ENCODE measurements around the gene OSBPL6. TPM values are rescaled to one million over a fixed set of nuclear protein-coding genes. Genes with fewer than 3 reads are reported as not detected.

The OSBPL6 gene
- polyA plus RNA-seq, 1 donor from 2014 or later, result 12.8 TPM

DNA sequence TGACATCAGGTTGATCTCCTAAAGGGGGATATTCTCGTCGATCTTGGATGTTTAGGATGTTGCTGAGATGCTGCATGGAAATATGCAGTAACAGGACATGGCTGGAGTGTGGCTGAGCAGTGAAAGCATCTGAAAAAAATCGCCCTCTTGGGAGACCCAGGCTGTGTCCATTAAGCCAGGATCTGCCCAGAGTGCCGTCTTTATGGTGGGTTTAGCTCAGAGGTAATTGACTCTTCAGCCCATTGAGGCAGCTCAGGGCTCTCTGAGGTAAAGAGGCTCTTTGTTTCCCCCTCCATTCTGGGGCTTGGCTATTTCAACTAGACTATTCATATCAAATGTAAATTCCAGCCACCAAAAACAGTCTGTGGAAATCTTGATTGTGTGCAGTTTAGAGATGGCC lies 26.5 kb downstream of the OSBPL6 start:
- Histone ChIP-seq H4K20me1 (ENCODE audit: insufficient read depth) (no peaks in the 10 kb centered on the region), H3K27ac (ENCODE audit: low read length) (no peak overlapping the region), H3K4me3 (ENCODE audit: low read length) (no peak overlapping the region), H3K9me2 (ENCODE audit: insufficient read depth, low read length) (no peaks in the 10 kb centered on the region), H3F3A (ENCODE audit: insufficient read depth, low read length, poor library complexity, severe bottlenecking) (no peaks in the 10 kb centered on the region), H3K4me2 (ENCODE audit: low read length) (no peak overlapping the region), H3K9ac (ENCODE audit: low read length) (no peak overlapping the region), H3K79me2 (replicated peaks; ENCODE audit: insufficient read depth, low read length) (no peaks in the 10 kb centered on the region), H3K9me3 (ENCODE audit: low read length) (no peaks in the 10 kb centered on the region), H2AFZ (ENCODE audit: low read depth, low read length) (no peak overlapping the region), H3K36me3 (ENCODE audit: insufficient read depth, low read length) (no peaks in the 10 kb centered on the region), H3K27me3 (ENCODE audit: insufficient read depth, low read depth, low read length) (peaks cover under 1% of the 10 kb centered on the region)
- TF ChIP-seq, protein P1, sequence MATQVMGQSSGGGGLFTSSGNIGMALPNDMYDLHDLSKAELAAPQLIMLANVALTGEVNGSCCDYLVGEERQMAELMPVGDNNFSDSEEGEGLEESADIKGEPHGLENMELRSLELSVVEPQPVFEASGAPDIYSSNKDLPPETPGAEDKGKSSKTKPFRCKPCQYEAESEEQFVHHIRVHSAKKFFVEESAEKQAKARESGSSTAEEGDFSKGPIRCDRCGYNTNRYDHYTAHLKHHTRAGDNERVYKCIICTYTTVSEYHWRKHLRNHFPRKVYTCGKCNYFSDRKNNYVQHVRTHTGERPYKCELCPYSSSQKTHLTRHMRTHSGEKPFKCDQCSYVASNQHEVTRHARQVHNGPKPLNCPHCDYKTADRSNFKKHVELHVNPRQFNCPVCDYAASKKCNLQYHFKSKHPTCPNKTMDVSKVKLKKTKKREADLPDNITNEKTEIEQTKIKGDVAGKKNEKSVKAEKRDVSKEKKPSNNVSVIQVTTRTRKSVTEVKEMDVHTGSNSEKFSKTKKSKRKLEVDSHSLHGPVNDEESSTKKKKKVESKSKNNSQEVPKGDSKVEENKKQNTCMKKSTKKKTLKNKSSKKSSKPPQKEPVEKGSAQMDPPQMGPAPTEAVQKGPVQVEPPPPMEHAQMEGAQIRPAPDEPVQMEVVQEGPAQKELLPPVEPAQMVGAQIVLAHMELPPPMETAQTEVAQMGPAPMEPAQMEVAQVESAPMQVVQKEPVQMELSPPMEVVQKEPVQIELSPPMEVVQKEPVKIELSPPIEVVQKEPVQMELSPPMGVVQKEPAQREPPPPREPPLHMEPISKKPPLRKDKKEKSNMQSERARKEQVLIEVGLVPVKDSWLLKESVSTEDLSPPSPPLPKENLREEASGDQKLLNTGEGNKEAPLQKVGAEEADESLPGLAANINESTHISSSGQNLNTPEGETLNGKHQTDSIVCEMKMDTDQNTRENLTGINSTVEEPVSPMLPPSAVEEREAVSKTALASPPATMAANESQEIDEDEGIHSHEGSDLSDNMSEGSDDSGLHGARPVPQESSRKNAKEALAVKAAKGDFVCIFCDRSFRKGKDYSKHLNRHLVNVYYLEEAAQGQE (IDR thresholded peaks at IDR 0.05; ENCODE audit: borderline replicate concordance), result no peak
- TF ChIP-seq RAD21 (conservative IDR thresholded peaks at IDR 0.05), result no peak
- no peak for TF ChIP-seq EZH2 (IDR thresholded peaks at IDR 0.05; ENCODE audit: borderline replicate concordance, insufficient read depth, low read length, poor library complexity, severe bottlenecking)
- TF ChIP-seq MXI1 (conservative IDR thresholded peaks at IDR 0.05; ENCODE audit: poor library complexity, severe bottlenecking), result no peak
- TF ChIP-seq, protein P2, sequence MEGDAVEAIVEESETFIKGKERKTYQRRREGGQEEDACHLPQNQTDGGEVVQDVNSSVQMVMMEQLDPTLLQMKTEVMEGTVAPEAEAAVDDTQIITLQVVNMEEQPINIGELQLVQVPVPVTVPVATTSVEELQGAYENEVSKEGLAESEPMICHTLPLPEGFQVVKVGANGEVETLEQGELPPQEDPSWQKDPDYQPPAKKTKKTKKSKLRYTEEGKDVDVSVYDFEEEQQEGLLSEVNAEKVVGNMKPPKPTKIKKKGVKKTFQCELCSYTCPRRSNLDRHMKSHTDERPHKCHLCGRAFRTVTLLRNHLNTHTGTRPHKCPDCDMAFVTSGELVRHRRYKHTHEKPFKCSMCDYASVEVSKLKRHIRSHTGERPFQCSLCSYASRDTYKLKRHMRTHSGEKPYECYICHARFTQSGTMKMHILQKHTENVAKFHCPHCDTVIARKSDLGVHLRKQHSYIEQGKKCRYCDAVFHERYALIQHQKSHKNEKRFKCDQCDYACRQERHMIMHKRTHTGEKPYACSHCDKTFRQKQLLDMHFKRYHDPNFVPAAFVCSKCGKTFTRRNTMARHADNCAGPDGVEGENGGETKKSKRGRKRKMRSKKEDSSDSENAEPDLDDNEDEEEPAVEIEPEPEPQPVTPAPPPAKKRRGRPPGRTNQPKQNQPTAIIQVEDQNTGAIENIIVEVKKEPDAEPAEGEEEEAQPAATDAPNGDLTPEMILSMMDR (IDR thresholded peaks at IDR 0.05; ENCODE audit: poor library complexity, severe bottlenecking), result no peak
- TF ChIP-seq TAF1 (IDR thresholded peaks at IDR 0.05; ENCODE audit: low read depth), result no peak
- TF ChIP-seq SMC3 (conservative IDR thresholded peaks at IDR 0.05; ENCODE audit: poor library complexity), result no peak
- no peak for TF ChIP-seq POLR2AphosphoS5 (IDR thresholded peaks at IDR 0.05)
- TF ChIP-seq EP300 (conservative IDR thresholded peaks at IDR 0.05; ENCODE audit: poor library complexity, severe bottlenecking), result no peak

DNA sequence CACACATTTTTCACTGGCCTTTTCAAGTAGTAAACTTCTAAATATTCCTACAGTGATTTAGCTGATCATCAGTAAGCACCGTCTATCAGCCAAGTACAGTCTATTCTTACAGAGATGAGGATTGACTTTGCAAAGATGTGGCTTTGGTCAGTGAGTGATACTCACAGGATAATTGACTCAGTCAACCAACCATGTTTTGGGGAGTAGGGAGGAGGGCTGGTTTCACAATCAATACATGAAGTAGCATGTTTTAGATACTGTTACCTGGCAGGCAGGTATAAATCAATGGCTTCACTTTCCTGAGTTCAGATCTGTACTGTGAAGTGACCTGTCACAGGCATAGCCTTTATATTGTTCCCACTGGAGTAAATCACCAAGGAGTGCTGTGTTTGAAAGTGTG lies 27.2 kb downstream of the OSBPL6 start:
- H3K4me2 ChIP-seq (ENCODE audit: low read length), result no peak overlapping the region
- no peak overlapping the region for H3K9ac ChIP-seq (ENCODE audit: low read length)
- no peaks in the 10 kb centered on the region for H3K9me2 ChIP-seq (ENCODE audit: insufficient read depth, low read length)
- H3F3A ChIP-seq (ENCODE audit: insufficient read depth, low read length, poor library complexity, severe bottlenecking), result no peaks in the 10 kb centered on the region
- no peaks in the 10 kb centered on the region for H3K36me3 ChIP-seq (ENCODE audit: insufficient read depth, low read length)
- no peak overlapping the region for H2AFZ ChIP-seq (ENCODE audit: low read depth, low read length)
- no peaks in the 10 kb centered on the region for H3K79me2 ChIP-seq (replicated peaks; ENCODE audit: insufficient read depth, low read length)
- no peak overlapping the region for H3K4me3 ChIP-seq (ENCODE audit: low read length)
- H3K9me3 ChIP-seq (ENCODE audit: low read length), result no peaks in the 10 kb centered on the region
- no peak overlapping the region for H3K27ac ChIP-seq (ENCODE audit: low read length)
- TF ChIP-seq POLR2AphosphoS5 (IDR thresholded peaks at IDR 0.05), result no peak
- TF ChIP-seq MXI1 (conservative IDR thresholded peaks at IDR 0.05; ENCODE audit: poor library complexity, severe bottlenecking), result no peak
- TF ChIP-seq RAD21 (conservative IDR thresholded peaks at IDR 0.05), result no peak
- TF ChIP-seq, protein P2 (IDR thresholded peaks at IDR 0.05; ENCODE audit: poor library complexity, severe bottlenecking), result no peak
- no peak for TF ChIP-seq SMC3 (conservative IDR thresholded peaks at IDR 0.05; ENCODE audit: poor library complexity)
- no peak for TF ChIP-seq TAF1 (IDR thresholded peaks at IDR 0.05; ENCODE audit: low read depth)
- TF ChIP-seq EP300 (conservative IDR thresholded peaks at IDR 0.05; ENCODE audit: poor library complexity, severe bottlenecking), result no peak
- TF ChIP-seq, protein P1 (IDR thresholded peaks at IDR 0.05; ENCODE audit: borderline replicate concordance), result no peak
- no peak for TF ChIP-seq EZH2 (IDR thresholded peaks at IDR 0.05; ENCODE audit: borderline replicate concordance, insufficient read depth, low read length, poor library complexity, severe bottlenecking)
- no peaks in the 10 kb centered on the region for H3K27me3 ChIP-seq (ENCODE audit: insufficient read depth, low read depth, low read length)
- no peaks in the 10 kb centered on the region for H4K20me1 ChIP-seq (ENCODE audit: insufficient read depth)
